HCT116 (cell line): Measurements from ENCODE around the gene ABHD10. TPM values are rescaled to one million over a fixed set of nuclear protein-coding genes. Genes with fewer than 3 reads are reported as not detected.

ENCODE experiments used
- ATAC-seq: fragments of 200-7000 bp; cut with Tn5 transposase; 2 replicates; pipeline ENCODE4 v1.9.1; 2020; ENCODE audit warnings: mild to moderate bottlenecking, moderate library complexity
- BruUV-seq: library from RNA; stranded (reverse); fragments of 400-500 nt; replicated peaks from 2 replicates; lab custom pipeline; 2021; lab: Mats Ljungman, UMichigan
- CTCF ChIA-PET: fragments of 300-600 bp; sonication (Branson Sonifier 250); formaldehyde crosslinking; loops from one replicate; lab custom pipeline; 2021; ENCODE audit warnings: antibody characterized with exemption; lab: Charles Lee
- POLR2A ChIA-PET: fragments of 300-600, 350-600 bp; sonication (Branson Sonifier 250); formaldehyde crosslinking; loops from one replicate; lab custom pipeline; 2021; ENCODE audit warnings: antibody characterized with exemption; lab: Charles Lee
- RAD21 ChIA-PET, 2 experiments: fragments of 300-600 bp; sonication (Branson Sonifier 250); formaldehyde crosslinking; loops; one replicate each; lab custom pipeline; 2023; ENCODE audit warnings: low total read pairs in 2 of 2; ENCODE audit not compliant: uncharacterized antibody in 2 of 2, unreplicated experiment in 2 of 2, low non-redundant PET in 1 of 2; lab: Charles Lee
- DNase-seq: peaks from one replicate; pipeline ENCODE4 v3.0.0-alpha.2; 2010; ENCODE audit warnings: low read depth, low spot score
- H2AFZ ChIP-seq: fragments of 200-600 bp; shearing (Covaris generic), sonication (generic); 2 replicates; pipeline ENCODE4 v1.6.1; 2017; ENCODE audit warnings: low read depth, mixed run types, mixed read lengths, antibody characterized with exemption, low read length; ENCODE audit not compliant: poor library complexity, severe bottlenecking
- H3K27ac ChIP-seq: 2 replicates; pipeline ENCODE4 v1.5.1; 2012; ENCODE audit warnings: low read depth, low read length
- H3K27me3 ChIP-seq: fragments of 200-600 bp; sonication (generic); 2 replicates; pipeline ENCODE4 v1.6.1; 2016; ENCODE audit warnings: mixed run types, low read length, mixed read lengths; ENCODE audit not compliant: insufficient read depth
- H3K36me3 ChIP-seq, 2 experiments: fragments of 200-500 bp in 1 of 2; fragments of 200-600 bp in 1 of 2; sonication (Bioruptor generic) in 1 of 2; sonication (generic) in 1 of 2; 2 replicates each; pipeline versions ENCODE4 v1.5.1 to v1.6.1; 2014 to 2016; ENCODE audit warnings: low read length in 2 of 2, inconsistent platforms in 1 of 2, mixed read lengths in 1 of 2, mixed run types in 1 of 2; ENCODE audit not compliant: insufficient read depth in 2 of 2, control insufficient read depth in 1 of 2
- H3K4me1 ChIP-seq, 2 experiments: fragments of 200-600 bp in 1 of 2; sonication (generic) in 1 of 2; 2 replicates each; pipeline versions ENCODE4 v1.5.1 to v1.6.1; 2012 to 2017; ENCODE audit warnings: low read length in 2 of 2, inconsistent platforms in 1 of 2, mild to moderate bottlenecking in 1 of 2, mixed read lengths in 1 of 2, mixed run types in 1 of 2, moderate library complexity in 1 of 2; ENCODE audit not compliant: insufficient read depth in 2 of 2, control insufficient read depth in 1 of 2
- H3K4me2 ChIP-seq: fragments of 200-600 bp; sonication (generic); 2 replicates; pipeline ENCODE4 v1.6.1; 2017; ENCODE audit warnings: mixed run types, low read length, mixed read lengths
- H3K4me3 ChIP-seq, 2 experiments: fragments of 200-600 bp in 1 of 2; sonication (generic) in 1 of 2; replicated peaks in 1 of 2; 2 replicates each; pipeline ENCODE4 v1.5.1; 2011 to 2016; ENCODE audit warnings: low read length in 2 of 2, control low read depth in 1 of 2, low read depth in 1 of 2, mild to moderate bottlenecking in 1 of 2, mixed read lengths in 1 of 2, mixed run types in 1 of 2
- H3K79me2 ChIP-seq: fragments of 200-600 bp; sonication (generic); 2 replicates; pipeline ENCODE4 v1.6.1; 2017; ENCODE audit warnings: mild to moderate bottlenecking, mixed run types, low read length, moderate library complexity, mixed read lengths; ENCODE audit not compliant: insufficient read depth
- H3K9ac ChIP-seq: fragments of 200-600 bp; sonication (generic); 2 replicates; pipeline ENCODE4 v1.6.1; 2016; ENCODE audit warnings: low read length, mixed read lengths
- H3K9me2 ChIP-seq: fragments of 200-600 bp; sonication (generic), shearing (Covaris generic); 2 replicates; pipeline ENCODE4 v1.6.1; 2017; ENCODE audit warnings: mixed run types, mild to moderate bottlenecking, moderate library complexity; ENCODE audit not compliant: insufficient read depth
- H3K9me3 ChIP-seq, 2 experiments: fragments of 200-500 bp in 1 of 2; fragments of 200-600 bp in 1 of 2; sonication (Bioruptor generic) in 1 of 2; sonication (generic) in 1 of 2; 2 replicates each; pipeline ENCODE4 v1.6.1; 2014 to 2017; ENCODE audit warnings: low read length in 2 of 2, mixed read lengths in 2 of 2, inconsistent platforms in 1 of 2, low read depth in 1 of 2, mild to moderate bottlenecking in 1 of 2, mixed run types in 1 of 2, moderate library complexity in 1 of 2; ENCODE audit not compliant: control insufficient read depth in 1 of 2, insufficient read depth in 1 of 2
- H4K20me1 ChIP-seq: fragments of 200-600 bp; sonication (generic), shearing (Covaris generic); 2 replicates; pipeline ENCODE4 v1.6.1; 2017; ENCODE audit warnings: mixed run types, mild to moderate bottlenecking, moderate library complexity; ENCODE audit not compliant: insufficient read depth
- CEBPB ChIP-seq: IDR thresholded peaks from 2 replicates; pipeline ENCODE4 v1.6.1; 2012; ENCODE audit warnings: low read depth
- EGR1 ChIP-seq: IDR thresholded peaks from 2 replicates; pipeline ENCODE4 v1.6.1; 2012; ENCODE audit warnings: low read depth
- ELF1 ChIP-seq: IDR thresholded peaks from 2 replicates; pipeline ENCODE4 v1.6.1; 2012; ENCODE audit warnings: low read depth, borderline replicate concordance
- POLR2A ChIP-seq: IDR thresholded peaks from 2 replicates; pipeline ENCODE4 v1.7.0; 2011; ENCODE audit warnings: borderline replicate concordance; ENCODE audit not compliant: insufficient read depth, insufficient read length; ENCODE audit errors: extremely low read depth
- POLR2AphosphoS5 ChIP-seq: IDR thresholded peaks from 2 replicates; pipeline ENCODE4 v1.6.1; 2011; ENCODE audit warnings: mild to moderate bottlenecking, low read depth, low read length, moderate library complexity
- REST ChIP-seq: IDR thresholded peaks from 2 replicates; pipeline ENCODE4 v1.6.1; 2012; ENCODE audit warnings: low read depth
- SP1 ChIP-seq: IDR thresholded peaks from 2 replicates; pipeline ENCODE4 v1.6.1; 2012; ENCODE audit warnings: low read depth
- TCF7L2 ChIP-seq: IDR thresholded peaks from 2 replicates; pipeline ENCODE4 v1.7.0; 2011; ENCODE audit warnings: borderline replicate concordance, inconsistent platforms; ENCODE audit not compliant: insufficient read depth, insufficient read length; ENCODE audit errors: extremely low read depth
- ZNF274 ChIP-seq: fragments of 200-500 bp; sonication (Bioruptor generic); IDR thresholded peaks from 2 replicates; pipeline ENCODE4 v1.6.1; 2014; ENCODE audit warnings: mild to moderate bottlenecking, low read depth, low read length, inconsistent platforms
- intact Hi-C: fragments of 100-400 bp; cut with micrococcal nuclease; formaldehyde crosslinking; loops from 2 replicates; pipeline ENCODE4 v1.10.0; 2022
- total RNA-seq: library from RNA; stranded (reverse); gene quantifications from one replicate; pipeline ENCODE4 v1.2.1, GENCODE V29; 2021; ENCODE audit not compliant: unreplicated experiment

ABHD10 gene
- total RNA-seq, 1 experiment from 2014 or later, result 295 TPM

- H3K9ac ChIP-seq, result no peak overlapping the region
- H3K36me3 ChIP-seq, result peaks cover 73 to 81% of the 10 kb centered on the region in 2 experiments
- H3K27ac ChIP-seq, result no peak overlapping the region
- TF ChIP-seq SP1 (no peak), POLR2AphosphoS5 (no peak), POLR2A (no peak), EGR1 (no peak), TCF7L2 (no peak), ELF1 (no peak), ZNF274 (no peak), REST (no peak), CEBPB (no peak)
- H3K27me3 ChIP-seq, result no peaks in the 10 kb centered on the region
- no peak overlapping the region for H2AFZ ChIP-seq
- ChIA-PET POLR2A (no interaction called here), CTCF (interaction anchor here (1.1 to 1.9 kb wide), 2 partner anchors 10 to 27 kb away, joined by 3 to 4 read pairs; no protein-coding TSS in a partner anchor), RAD21 (interaction anchor here (0.5 to 1.3 kb wide), 2 partner anchors 17 to 27 kb away, joined by 4 to 5 read pairs; no protein-coding TSS in a partner anchor)
- no peak for DNase-seq
- H3K4me3 ChIP-seq, result no peak overlapping the region
- H3K79me2 ChIP-seq, result peaks cover 100% of the 10 kb centered on the region
- no peaks in the 10 kb centered on the region for H3K9me2 ChIP-seq
- peaks cover 9% of the 10 kb centered on the region for H4K20me1 ChIP-seq
- BruUV-seq, result no TSS peak
- H3K4me2 ChIP-seq, result no peak overlapping the region
- H3K4me1 ChIP-seq, result peaks cover under 1 to 4% of the 10 kb centered on the region in 2 experiments; a peak in 2 of 4 replicates
- intact Hi-C loops, result loop anchor here (5.0 kb wide), 1 partner anchor 269 kb away; no protein-coding TSS in a partner anchor
- H3K9me3 ChIP-seq, result no peaks in the 10 kb centered on the region
- ATAC-seq, result no peak
Observed at GRCh38 chr3:111986800-111987199, 8.0 kb downstream of the ABHD10 start.
